22Rv1 (cell line): ENCODE data around the gene STON1.

Experiments used
- H3K27ac ChIP-seq: fragments of 450-650 bp; 2 replicates; pipeline ENCODE4 v1.5.1; 2017
- ZFX ChIP-seq: fragments of 450-650 bp; IDR thresholded peaks from 2 replicates; pipeline ENCODE4 v1.6.1; 2017; ENCODE audit warnings: antibody characterized with exemption, borderline replicate concordance
- TF ChIP-seq, protein P1 (sequence below): fragments of 450-650 bp; IDR thresholded peaks from 2 replicates; pipeline ENCODE4 v1.5.1; 2017; ENCODE audit warnings: mild to moderate bottlenecking

Gene STON1

DNA sequence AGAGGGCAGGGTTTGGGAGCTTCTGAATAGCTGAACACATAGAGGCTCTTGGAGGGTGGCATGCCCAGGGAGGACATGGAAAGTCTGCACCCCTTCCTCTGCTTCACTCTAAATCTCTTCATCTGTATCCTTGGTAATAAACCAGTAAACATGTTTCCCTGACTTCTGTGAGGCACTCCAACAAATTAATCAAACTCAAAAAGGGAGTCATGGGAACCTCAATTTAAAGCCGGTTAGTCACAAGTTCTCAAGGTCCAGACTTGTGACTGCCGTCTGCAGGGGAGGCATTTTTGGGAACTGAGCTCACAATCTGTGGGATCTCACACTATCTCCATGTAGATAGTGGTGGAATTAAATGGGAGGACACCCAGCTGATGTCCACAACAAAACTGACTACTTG is 33.1 kb upstream of the STON1 start:
- no peak overlapping the region for H3K27ac ChIP-seq
- TF ChIP-seq, protein P1, sequence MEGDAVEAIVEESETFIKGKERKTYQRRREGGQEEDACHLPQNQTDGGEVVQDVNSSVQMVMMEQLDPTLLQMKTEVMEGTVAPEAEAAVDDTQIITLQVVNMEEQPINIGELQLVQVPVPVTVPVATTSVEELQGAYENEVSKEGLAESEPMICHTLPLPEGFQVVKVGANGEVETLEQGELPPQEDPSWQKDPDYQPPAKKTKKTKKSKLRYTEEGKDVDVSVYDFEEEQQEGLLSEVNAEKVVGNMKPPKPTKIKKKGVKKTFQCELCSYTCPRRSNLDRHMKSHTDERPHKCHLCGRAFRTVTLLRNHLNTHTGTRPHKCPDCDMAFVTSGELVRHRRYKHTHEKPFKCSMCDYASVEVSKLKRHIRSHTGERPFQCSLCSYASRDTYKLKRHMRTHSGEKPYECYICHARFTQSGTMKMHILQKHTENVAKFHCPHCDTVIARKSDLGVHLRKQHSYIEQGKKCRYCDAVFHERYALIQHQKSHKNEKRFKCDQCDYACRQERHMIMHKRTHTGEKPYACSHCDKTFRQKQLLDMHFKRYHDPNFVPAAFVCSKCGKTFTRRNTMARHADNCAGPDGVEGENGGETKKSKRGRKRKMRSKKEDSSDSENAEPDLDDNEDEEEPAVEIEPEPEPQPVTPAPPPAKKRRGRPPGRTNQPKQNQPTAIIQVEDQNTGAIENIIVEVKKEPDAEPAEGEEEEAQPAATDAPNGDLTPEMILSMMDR = no peak
- no peak for TF ChIP-seq ZFX

DNA sequence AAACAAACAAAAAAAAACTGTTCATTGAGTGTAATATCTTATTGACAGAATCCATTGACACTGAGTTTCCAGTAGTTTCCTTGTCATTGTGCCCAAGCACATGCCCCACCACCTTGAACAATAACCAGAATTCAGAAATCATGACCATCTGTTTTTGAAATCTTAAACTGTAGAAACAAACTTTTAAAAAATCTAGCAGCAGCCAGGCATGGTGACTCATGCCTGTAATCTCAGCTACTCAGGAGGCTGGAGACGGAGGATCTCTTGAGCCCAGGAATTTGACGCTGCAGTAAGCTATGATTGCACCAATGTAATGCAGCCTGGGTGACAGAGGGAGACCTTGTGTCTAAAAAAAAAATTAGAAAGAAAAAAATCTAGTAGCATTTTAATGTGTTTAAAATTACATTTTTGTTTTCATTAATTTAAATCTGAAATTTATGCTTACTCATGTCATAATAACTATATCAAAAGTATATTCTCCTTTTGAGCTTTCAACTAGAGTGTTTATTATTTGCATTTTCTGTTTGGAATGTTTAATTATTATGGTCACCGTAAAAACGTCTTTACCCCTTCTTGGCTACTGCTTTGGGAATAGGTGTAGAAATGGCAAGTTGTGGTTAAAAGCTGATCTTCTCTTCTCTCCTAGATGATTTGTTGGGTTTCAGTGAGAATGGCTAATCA is 25.2 kb upstream of the STON1 start:
- no peak overlapping the region for H3K27ac ChIP-seq
- TF ChIP-seq, protein P1 = no peak
- no peak for TF ChIP-seq ZFX

DNA sequence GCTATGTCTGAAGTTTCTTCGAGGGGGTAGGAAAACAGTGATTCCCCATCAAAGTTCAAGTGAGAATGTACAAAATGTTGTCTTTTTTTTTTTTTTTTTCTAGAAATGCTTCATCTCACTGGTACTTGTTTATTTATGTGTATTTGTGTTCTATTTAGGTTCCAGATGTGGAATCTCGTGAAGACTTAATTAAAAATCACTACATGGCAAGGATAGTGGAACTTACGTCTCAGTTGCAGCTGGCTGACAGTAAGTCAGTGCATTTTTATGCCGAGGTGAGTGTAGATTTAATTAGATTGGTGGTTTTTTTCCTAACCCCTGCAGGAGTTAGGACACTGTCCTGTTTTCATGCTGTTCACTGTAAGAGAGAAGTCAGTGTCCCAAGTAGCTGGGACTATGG is 22.8 kb upstream of the STON1 start:
- H3K27ac ChIP-seq = no peak overlapping the region
- TF ChIP-seq, protein P1 = no peak
- TF ChIP-seq ZFX = no peak

DNA sequence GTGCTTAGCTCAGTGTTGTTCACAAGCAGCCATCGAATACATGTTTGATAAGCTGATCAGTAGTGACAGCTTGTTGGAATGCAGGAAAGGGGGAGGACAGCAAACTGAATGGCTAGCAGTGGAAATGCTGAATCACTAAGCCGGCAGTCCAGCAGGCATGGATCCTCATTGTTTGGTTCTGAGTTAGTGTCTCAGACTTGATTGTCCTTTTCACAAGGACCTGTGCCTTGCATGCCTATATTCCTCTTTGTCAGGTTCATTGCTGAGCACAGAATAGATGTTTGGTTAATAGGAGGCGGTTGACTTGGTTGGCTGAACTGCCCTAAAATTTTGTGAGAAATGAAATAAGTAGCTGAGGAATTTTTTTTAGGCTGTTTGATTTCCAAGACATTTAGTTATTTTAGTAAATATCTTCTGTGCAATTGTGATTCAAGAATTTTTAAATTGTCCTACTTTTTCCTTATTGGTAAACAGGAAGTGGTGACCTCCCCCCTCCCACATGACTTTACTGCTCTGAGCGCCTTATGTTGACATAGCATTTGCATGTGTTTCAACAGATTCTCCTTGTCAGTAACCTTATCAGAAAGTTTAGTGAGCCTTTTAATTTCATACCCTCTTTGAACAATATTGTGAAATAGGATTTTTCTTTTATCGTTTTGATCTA is 21.4 kb upstream of the STON1 start:
- no peak overlapping the region for H3K27ac ChIP-seq
- TF ChIP-seq, protein P1 = no peak

DNA sequence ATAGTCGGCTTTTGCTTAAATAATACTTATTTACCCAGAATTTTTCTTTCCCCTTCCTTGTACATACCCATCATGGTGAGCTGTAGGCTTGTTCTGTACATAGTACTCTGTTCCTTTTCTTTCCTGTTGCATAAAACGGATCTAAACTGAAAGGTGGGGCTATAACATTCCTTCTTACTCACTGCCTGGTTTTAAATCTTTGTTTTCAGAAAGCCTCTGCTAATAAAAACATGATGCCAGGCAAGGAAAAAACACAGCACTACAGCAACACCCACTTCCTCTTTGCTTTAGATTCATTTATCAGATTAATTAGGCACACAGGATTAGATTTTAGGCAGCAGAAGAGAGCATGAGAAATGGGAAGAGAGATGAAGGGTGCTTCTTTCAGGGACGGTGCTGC is 19.6 kb upstream of the STON1 start:
- no peak overlapping the region for H3K27ac ChIP-seq
- TF ChIP-seq, protein P1 = no peak
- no peak for TF ChIP-seq ZFX

DNA sequence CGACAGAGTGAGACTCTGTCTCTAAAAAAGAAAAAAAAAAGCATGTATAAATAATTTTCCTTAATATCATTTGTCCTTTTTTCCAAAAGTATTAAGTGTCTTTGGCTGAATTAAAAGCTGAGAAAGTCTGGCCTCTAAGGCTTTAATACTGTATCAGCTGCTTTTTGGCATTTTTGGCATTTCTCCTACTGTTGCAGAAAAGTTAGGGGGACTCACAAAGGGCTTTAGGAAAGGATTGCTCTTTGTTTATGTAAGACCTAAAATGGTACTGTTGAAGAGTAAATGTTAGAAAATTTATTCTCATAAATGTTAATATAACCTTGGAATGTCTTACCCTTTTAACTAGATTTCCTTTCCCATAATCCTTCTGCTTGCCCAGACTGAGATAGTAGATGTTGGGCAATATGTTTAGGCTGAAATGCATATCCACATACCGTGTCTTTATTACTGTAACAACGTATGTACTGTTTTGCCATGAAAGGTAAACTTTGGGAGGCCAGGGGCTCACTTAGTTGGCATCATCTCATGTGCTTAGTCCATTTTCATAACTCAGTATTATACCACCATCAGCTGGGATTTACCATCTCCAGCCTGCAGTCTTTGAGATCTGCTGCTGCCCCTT is 18.0 kb upstream of the STON1 start:
- no peak overlapping the region for H3K27ac ChIP-seq
- TF ChIP-seq ZFX = no peak
- TF ChIP-seq, protein P1 = no peak

DNA sequence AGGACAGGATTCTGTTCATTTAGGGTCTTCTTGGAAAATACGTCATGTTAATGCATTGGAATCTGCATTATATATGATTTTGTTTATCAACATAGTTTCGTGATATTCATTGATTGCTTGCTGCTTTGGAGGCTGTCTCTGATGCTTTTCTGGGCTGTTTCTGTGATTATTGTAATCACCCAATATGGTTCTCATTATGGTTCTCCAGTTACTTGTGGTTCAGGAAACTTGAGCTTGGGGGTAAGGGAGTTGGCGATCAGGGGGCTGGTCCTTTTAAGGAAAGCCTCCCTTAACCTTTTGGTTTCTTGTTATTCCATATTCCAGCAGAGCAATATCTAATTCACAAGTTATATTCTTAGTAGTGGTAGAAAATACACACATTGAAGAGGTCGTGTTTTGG is 17.4 kb upstream of the STON1 start:
- H3K27ac ChIP-seq = no peak overlapping the region
- no peak for TF ChIP-seq ZFX
- TF ChIP-seq, protein P1 = no peak
